ENCODE measurements around the gene STARD10.

- TF ChIP-seq USF2 (CRISPR knock-in tag; IDR thresholded peaks at IDR 0.05) (no peak), HMGXB4 (CRISPR knock-in tag; IDR thresholded peaks at IDR 0.05) (no peak), EZH2 (IDR thresholded peaks at IDR 0.05; ENCODE audit: borderline replicate concordance, low read depth, low read length) (no peak)
Measured at GRCh38 chr11:72834905-72835304, 41.1 kb upstream of the STARD10 start.

All from K562 (cell line).